Measurements from ENCODE around the gene THEMIS.

- TF ChIP-seq CTCF (conservative IDR thresholded peaks at IDR 0.05 in 1 of 2, IDR thresholded peaks at IDR 0.05 in 1 of 2; ENCODE audit: extremely low read depth in 1 of 2, insufficient read depth in 1 of 2, low read depth in 1 of 2, low read length in 2 of 2) (no peak), EZH2 (IDR thresholded peaks at IDR 0.05; ENCODE audit: borderline replicate concordance, low read length) (no peak)
Observed at GRCh38 chr6:127924031-127924430, 23.2 kb upstream of the THEMIS start.
